ENCODE measurements around the gene CD52. TPM values are rescaled to one million over a fixed set of nuclear protein-coding genes. Genes with fewer than 3 reads are reported as not detected.

The CD52 gene, protein sequence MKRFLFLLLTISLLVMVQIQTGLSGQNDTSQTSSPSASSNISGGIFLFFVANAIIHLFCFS
- total RNA-seq (ENCODE audit: unreplicated experiment) = 2.8 TPM
- long read RNA-seq = 0 reads

DNA sequence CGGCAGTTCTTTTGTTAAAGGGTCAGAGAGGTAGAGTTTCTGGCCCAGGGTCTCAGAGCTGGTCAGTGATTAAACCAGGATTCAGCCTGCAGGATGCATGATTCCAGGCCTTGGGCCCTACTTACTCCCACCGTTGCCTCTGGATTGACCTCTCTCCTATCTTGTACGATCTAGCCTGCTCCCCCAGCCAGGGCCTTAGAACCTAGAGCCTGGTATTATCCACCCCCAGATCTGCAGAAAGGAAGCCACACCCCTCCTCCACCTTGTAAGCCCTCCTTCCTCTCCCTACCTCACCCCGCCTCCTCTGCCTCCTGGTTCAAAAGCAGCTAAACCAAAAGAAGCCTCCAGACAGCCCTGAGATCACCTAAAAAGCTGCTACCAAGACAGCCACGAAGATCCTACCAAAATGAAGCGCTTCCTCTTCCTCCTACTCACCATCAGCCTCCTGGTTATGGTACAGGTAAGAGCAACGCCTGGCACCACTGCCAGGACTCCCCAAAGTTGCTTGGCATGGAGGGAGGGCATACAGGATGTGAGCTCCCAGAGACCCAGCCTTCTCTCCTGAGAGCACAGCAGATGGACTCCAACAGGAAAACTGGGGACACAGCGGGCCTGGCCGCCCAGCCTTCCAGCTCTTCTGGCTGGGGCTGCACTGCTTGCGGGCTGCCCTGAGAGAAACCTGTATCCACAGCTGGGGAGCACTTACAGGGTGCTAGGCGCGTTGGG, at the start of gene CD52:
Gene CD52, plus strand, starts transcription at position 347 of the 726 bp plus-strand sequence. Its CDS starts 60 bp downstream, at position 407.
- Mint-ChIP-seq H3K4me1 (ENCODE audit: low read depth, unreplicated experiment) (peaks cover 7% of the 10 kb centered on the region), H3K4me3 (ENCODE audit: unreplicated experiment) (peak within 1 kb of the TSS; percentile 3), H3K9me3 (ENCODE audit: unreplicated experiment) (no peaks in the 10 kb centered on the region), H3K27me3 (ENCODE audit: unreplicated experiment) (peaks cover 2% of the 10 kb centered on the region), H3K36me3 (ENCODE audit: unreplicated experiment) (no peaks in the 10 kb centered on the region), H3K27ac (ENCODE audit: unreplicated experiment) (peak within 1 kb of the TSS; percentile 13)
- DNase-seq = no peak
- TF ChIP-seq, protein P1, sequence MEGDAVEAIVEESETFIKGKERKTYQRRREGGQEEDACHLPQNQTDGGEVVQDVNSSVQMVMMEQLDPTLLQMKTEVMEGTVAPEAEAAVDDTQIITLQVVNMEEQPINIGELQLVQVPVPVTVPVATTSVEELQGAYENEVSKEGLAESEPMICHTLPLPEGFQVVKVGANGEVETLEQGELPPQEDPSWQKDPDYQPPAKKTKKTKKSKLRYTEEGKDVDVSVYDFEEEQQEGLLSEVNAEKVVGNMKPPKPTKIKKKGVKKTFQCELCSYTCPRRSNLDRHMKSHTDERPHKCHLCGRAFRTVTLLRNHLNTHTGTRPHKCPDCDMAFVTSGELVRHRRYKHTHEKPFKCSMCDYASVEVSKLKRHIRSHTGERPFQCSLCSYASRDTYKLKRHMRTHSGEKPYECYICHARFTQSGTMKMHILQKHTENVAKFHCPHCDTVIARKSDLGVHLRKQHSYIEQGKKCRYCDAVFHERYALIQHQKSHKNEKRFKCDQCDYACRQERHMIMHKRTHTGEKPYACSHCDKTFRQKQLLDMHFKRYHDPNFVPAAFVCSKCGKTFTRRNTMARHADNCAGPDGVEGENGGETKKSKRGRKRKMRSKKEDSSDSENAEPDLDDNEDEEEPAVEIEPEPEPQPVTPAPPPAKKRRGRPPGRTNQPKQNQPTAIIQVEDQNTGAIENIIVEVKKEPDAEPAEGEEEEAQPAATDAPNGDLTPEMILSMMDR (IDR thresholded peaks at IDR 0.05; ENCODE audit: partially characterized antibody, unreplicated experiment) = no peak

DNA sequence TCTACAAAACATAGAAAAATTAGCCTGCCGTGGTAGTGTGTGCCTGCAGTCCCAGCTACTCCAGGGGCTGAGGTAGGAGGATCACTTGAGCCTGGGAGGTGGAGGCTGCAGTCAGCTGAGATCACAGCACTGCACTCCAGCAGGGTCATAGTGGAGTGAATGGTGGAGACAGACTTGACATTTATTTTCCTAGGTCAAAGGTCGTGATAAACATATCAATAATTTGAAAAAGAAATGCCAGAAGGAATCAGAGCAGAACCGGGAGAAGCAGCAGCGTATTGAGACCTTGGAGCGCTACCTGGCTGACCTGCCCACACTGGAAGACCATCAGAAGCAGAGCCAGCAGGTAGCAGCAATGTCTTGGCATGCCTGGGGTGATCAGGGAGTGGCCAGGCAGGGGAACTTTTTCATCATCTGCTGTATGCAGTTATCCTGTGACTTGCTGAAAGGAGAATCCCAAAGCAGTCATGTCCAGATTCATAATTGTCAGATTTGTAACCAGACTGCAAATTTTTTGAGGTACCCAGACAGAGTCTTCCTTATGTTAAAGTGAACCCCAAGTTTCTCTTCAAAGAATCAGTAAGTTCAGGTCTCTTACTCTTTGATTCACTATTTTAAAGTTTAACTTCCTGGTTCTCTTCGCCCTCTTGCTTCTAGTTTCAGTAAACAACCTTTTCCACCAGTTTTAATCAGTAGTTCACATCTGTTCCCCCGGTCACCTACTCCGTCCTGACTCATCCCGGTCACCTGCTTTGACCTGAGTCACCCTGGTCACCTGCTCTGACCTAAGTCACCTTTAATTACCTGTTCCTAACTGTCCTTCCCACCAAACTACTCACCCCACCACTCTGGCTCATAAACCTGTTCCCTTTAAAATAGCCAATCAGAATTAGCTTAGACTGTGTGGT, 49.2 kb upstream of the CD52 start:
- Mint-ChIP-seq H3K4me3 (ENCODE audit: unreplicated experiment) (no peak overlapping the region), H3K4me1 (ENCODE audit: low read depth, unreplicated experiment) (no peaks in the 10 kb centered on the region), H3K36me3 (ENCODE audit: unreplicated experiment) (peaks cover 19% of the 10 kb centered on the region), H3K27ac (ENCODE audit: unreplicated experiment) (no peak overlapping the region), H3K9me3 (ENCODE audit: unreplicated experiment) (peaks cover 4% of the 10 kb centered on the region), H3K27me3 (ENCODE audit: unreplicated experiment) (no peaks in the 10 kb centered on the region)
- TF ChIP-seq, protein P1 (IDR thresholded peaks at IDR 0.05; ENCODE audit: partially characterized antibody, unreplicated experiment) = no peak
- DNase-seq = no peak

DNA sequence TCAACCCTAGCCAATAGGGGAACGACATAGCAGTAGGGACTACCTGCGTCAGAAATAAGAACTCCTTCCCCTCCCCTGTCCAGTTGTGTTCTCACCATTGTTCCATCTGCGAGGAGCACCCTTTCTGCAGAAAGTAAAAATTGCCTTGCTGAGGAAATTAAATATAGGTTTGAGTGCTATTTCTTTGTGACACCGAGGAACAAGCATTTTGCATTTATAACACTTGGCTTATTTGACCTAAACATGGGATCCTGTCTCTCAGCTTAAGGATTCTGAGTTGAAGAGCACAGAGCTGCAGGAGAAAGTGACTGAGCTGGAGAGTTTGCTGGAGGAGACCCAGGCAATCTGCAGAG, 48.6 kb upstream of the CD52 start:
- H3K9me3 Mint-ChIP-seq (ENCODE audit: unreplicated experiment) = peaks cover 4% of the 10 kb centered on the region
- no peaks in the 10 kb centered on the region for H3K4me1 Mint-ChIP-seq (ENCODE audit: low read depth, unreplicated experiment)
- no peak for DNase-seq
- no peaks in the 10 kb centered on the region for H3K27me3 Mint-ChIP-seq (ENCODE audit: unreplicated experiment)
- no peak overlapping the region for H3K27ac Mint-ChIP-seq (ENCODE audit: unreplicated experiment)
- H3K36me3 Mint-ChIP-seq (ENCODE audit: unreplicated experiment) = peaks cover 19% of the 10 kb centered on the region
- H3K4me3 Mint-ChIP-seq (ENCODE audit: unreplicated experiment) = no peak overlapping the region
- TF ChIP-seq, protein P1 (IDR thresholded peaks at IDR 0.05; ENCODE audit: partially characterized antibody, unreplicated experiment) = no peak

DNA sequence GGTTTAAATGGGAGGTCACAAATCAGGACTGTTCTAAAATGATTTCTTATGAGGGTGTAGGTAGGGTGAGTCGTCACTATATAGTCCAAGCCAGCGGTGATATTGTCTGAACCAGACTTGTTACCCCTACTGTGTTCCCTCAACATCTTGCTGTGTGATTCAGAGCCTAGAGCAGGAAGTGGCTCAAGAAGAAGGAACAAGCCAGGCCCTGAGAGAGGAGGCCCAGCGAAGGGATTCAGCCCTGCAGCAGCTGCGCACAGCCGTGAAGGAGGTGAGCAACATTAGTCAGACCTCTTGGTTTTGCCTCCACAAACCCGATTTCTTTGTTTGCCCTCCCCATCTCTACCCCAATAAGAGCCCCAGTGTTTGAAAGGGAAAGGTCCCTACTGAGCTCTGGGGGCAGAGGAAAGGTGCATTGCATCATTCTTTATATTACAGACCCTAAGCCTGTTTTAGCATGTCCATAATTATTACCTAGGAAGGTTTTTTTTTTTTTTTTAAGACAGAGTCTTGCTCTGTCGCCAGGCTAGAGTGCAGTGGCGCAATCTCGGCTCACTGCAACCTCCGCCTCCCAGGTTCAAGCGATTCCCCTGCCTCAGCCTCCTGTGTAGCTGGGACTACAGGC, 42.8 kb upstream of the CD52 start:
- Mint-ChIP-seq H3K4me3 (ENCODE audit: unreplicated experiment) (no peak overlapping the region), H3K9me3 (ENCODE audit: unreplicated experiment) (no peaks in the 10 kb centered on the region), H3K36me3 (ENCODE audit: unreplicated experiment) (peaks cover 4% of the 10 kb centered on the region), H3K4me1 (ENCODE audit: low read depth, unreplicated experiment) (peaks cover 26% of the 10 kb centered on the region), H3K27me3 (ENCODE audit: unreplicated experiment) (peaks cover 5% of the 10 kb centered on the region), H3K27ac (ENCODE audit: unreplicated experiment) (no peak overlapping the region)
- DNase-seq = no peak
- TF ChIP-seq, protein P1 (IDR thresholded peaks at IDR 0.05; ENCODE audit: partially characterized antibody, unreplicated experiment) = no peak

Measured in glutamatergic neuron (in vitro differentiated cells).